H9 (cell line): Measurements from ENCODE around the gene PAM. TPM values are rescaled to one million over a fixed set of nuclear protein-coding genes. Genes with fewer than 3 reads are reported as not detected.

Experiments used
- DNase-seq: peaks from one replicate; pipeline ENCODE4 v3.0.0-alpha.2; 2017
- H2AFZ ChIP-seq: one replicate; pipeline ENCODE4 v1.6.1; 2013; ENCODE audit warnings: mild to moderate bottlenecking, low read length, control low read depth, moderate library complexity
- H2AK5ac ChIP-seq: 2 replicates; pipeline ENCODE4 v1.6.1; 2013; ENCODE audit warnings: low read length, control low read depth, mixed read lengths; ENCODE audit not compliant: insufficient read length
- H2BK120ac ChIP-seq: one replicate; pipeline ENCODE4 v1.6.1; 2013; ENCODE audit warnings: low read depth, mild to moderate bottlenecking, low read length, control low read depth, inconsistent platforms; ENCODE audit not compliant: poor library complexity, severe bottlenecking
- H2BK12ac ChIP-seq: 2 replicates; pipeline ENCODE4 v1.6.1; 2013; ENCODE audit warnings: low read length, control low read depth, mixed read lengths, low read depth; ENCODE audit not compliant: insufficient read length
- H2BK15ac ChIP-seq: 2 replicates; pipeline ENCODE4 v1.6.1; 2013; ENCODE audit warnings: low read depth, low read length, control low read depth
- H2BK20ac ChIP-seq: one replicate; pipeline ENCODE4 v1.6.1; 2013; ENCODE audit warnings: low read depth, mild to moderate bottlenecking, low read length, control low read depth, inconsistent platforms; ENCODE audit not compliant: poor library complexity, severe bottlenecking
- H2BK5ac ChIP-seq: 2 replicates; pipeline ENCODE4 v1.6.1; 2013; ENCODE audit warnings: low read length, control low read depth, mixed read lengths; ENCODE audit not compliant: insufficient read length
- H3K14ac ChIP-seq: 2 replicates; pipeline ENCODE4 v1.6.1; 2013; ENCODE audit warnings: low read length, control low read depth; ENCODE audit not compliant: insufficient read depth
- H3K18ac ChIP-seq: 2 replicates; pipeline ENCODE4 v1.6.1; 2013; ENCODE audit warnings: low read depth, mild to moderate bottlenecking, mixed read lengths, low read length, control low read depth; ENCODE audit not compliant: insufficient read length
- H3K23ac ChIP-seq: 2 replicates; pipeline ENCODE4 v1.6.1; 2013; ENCODE audit warnings: low read length, control low read depth, mixed read lengths, low read depth; ENCODE audit not compliant: insufficient read length
- H3K23me2 ChIP-seq: 2 replicates; pipeline ENCODE4 v1.6.1; 2013; ENCODE audit warnings: low read depth, mild to moderate bottlenecking, mixed read lengths, low read length, control low read depth; ENCODE audit not compliant: insufficient read length, poor library complexity, severe bottlenecking
- H3K27ac ChIP-seq: 2 replicates; pipeline ENCODE4 v1.5.1; 2013; ENCODE audit warnings: low read length, control low read depth, mixed read lengths, low read depth; ENCODE audit not compliant: insufficient read length
- H3K27me3 ChIP-seq: 2 replicates; pipeline ENCODE4 v1.6.1; 2013; ENCODE audit warnings: low read length, control low read depth, inconsistent platforms; ENCODE audit not compliant: insufficient read depth
- H3K4ac ChIP-seq: 2 replicates; pipeline ENCODE4 v1.6.1; 2013; ENCODE audit warnings: low read depth, mild to moderate bottlenecking, control low read depth, inconsistent platforms, low read length, moderate library complexity
- H3K4me1 ChIP-seq: 2 replicates; pipeline ENCODE4 v1.6.1; 2013; ENCODE audit warnings: low read length, control low read depth, inconsistent platforms; ENCODE audit not compliant: insufficient read depth
- H3K4me2 ChIP-seq: 2 replicates; pipeline ENCODE4 v1.6.1; 2013; ENCODE audit warnings: low read length, control low read depth, mixed read lengths; ENCODE audit not compliant: insufficient read length, insufficient read depth
- H3K56ac ChIP-seq: 2 replicates; pipeline ENCODE4 v1.6.1; 2013; ENCODE audit warnings: low read depth, mild to moderate bottlenecking, mixed read lengths, low read length, control low read depth; ENCODE audit not compliant: insufficient read length
- H3K79me1 ChIP-seq: 2 replicates; pipeline ENCODE4 v1.6.1; 2013; ENCODE audit warnings: low read depth, mild to moderate bottlenecking, moderate library complexity, low read length, control low read depth, inconsistent platforms; ENCODE audit not compliant: insufficient read depth, poor library complexity, severe bottlenecking
- H3K79me2 ChIP-seq: 2 replicates; pipeline ENCODE4 v1.6.1; 2013; ENCODE audit warnings: low read length, control low read depth, inconsistent platforms; ENCODE audit not compliant: insufficient read depth
- H3K9ac ChIP-seq: 2 replicates; pipeline ENCODE4 v1.6.1; 2013; ENCODE audit warnings: low read length, control low read depth, mixed read lengths; ENCODE audit not compliant: insufficient read length; ENCODE audit errors: extremely low read depth
- H3K9me3 ChIP-seq: one replicate; pipeline ENCODE4 v1.6.1; 2013; ENCODE audit warnings: low read depth, low read length, inconsistent platforms; ENCODE audit not compliant: control insufficient read depth
- H3T11ph ChIP-seq: one replicate; pipeline ENCODE4 v1.6.1; 2013; ENCODE audit warnings: mild to moderate bottlenecking, low read length, control low read depth, inconsistent platforms
- H4K20me1 ChIP-seq: one replicate; pipeline ENCODE4 v1.6.1; 2013; ENCODE audit not compliant: control insufficient read depth, insufficient read length, insufficient read depth
- H4K5ac ChIP-seq: 2 replicates; pipeline ENCODE4 v1.6.1; 2013; ENCODE audit warnings: low read depth, mild to moderate bottlenecking, mixed read lengths, low read length, control low read depth; ENCODE audit not compliant: insufficient read length
- H4K8ac ChIP-seq: replicated peaks from 2 replicates; pipeline ENCODE4 v1.6.1; 2013; ENCODE audit warnings: low read length, control low read depth, mixed read lengths, low read depth; ENCODE audit not compliant: insufficient read length
- H4K91ac ChIP-seq: 2 replicates; pipeline ENCODE4 v1.6.1; 2013; ENCODE audit warnings: low read depth, mild to moderate bottlenecking, moderate library complexity, mixed read lengths, low read length, control low read depth; ENCODE audit not compliant: insufficient read length
- H3K27ac Mint-ChIP-seq, 3 experiments: 2 replicates in 2 of 3; 3 replicates in 1 of 3; pipeline ENCODE4 v1.8.0; 2020 to 2021; ENCODE audit warnings: mixed read lengths in 3 of 3, mild to moderate bottlenecking in 1 of 3, moderate library complexity in 1 of 3
- H3K27me3 Mint-ChIP-seq: 2 replicates; pipeline ENCODE4 v1.8.0; 2021; ENCODE audit warnings: low read depth, mild to moderate bottlenecking, moderate library complexity, mixed read lengths
- H3K36me3 Mint-ChIP-seq, 3 experiments: 2 replicates in 2 of 3; 3 replicates in 1 of 3; pipeline ENCODE4 v1.8.0; 2020 to 2021; ENCODE audit warnings: low read depth in 3 of 3, mixed read lengths in 3 of 3; ENCODE audit not compliant: insufficient read depth in 1 of 3
- H3K4me1 Mint-ChIP-seq, 2 experiments: 2 replicates each; pipeline ENCODE4 v1.8.0; 2020; ENCODE audit warnings: mixed read lengths in 2 of 2
- H3K4me3 Mint-ChIP-seq, 2 experiments: 2 replicates in 1 of 2; 3 replicates in 1 of 2; pipeline ENCODE4 v1.8.0; 2020 to 2021; ENCODE audit warnings: mild to moderate bottlenecking in 2 of 2, mixed read lengths in 2 of 2, moderate library complexity in 1 of 2
- H3K9me3 Mint-ChIP-seq, 2 experiments: 2 replicates in 1 of 2; 3 replicates in 1 of 2; pipeline ENCODE4 v1.8.0; 2020; ENCODE audit warnings: mild to moderate bottlenecking in 2 of 2, mixed read lengths in 2 of 2, moderate library complexity in 1 of 2
- WGBS: extraction: QIAGEN DNeasy Blood & Tissue Kit; methylation state at CpG from one replicate; pipeline ENCODE4 v1.1.7; 2013; ENCODE audit warnings: missing lambda C conversion rate, low lambda C conversion rate, mixed read lengths; ENCODE audit not compliant: insufficient read length; ENCODE audit errors: extremely low coverage; 5-methylcytosine and 5-hydroxymethylcytosine counted together
- total RNA-seq: library from RNA; stranded (reverse); gene quantifications from 2 replicates; pipeline ENCODE4 v1.2.1, GENCODE V29; 2021
- TF ChIP-seq, protein P1 (sequence below): fragments of 200-600 bp; sonication (generic); conservative IDR thresholded peaks from 3 replicates; pipeline ENCODE4 v1.8.0; 2021; ENCODE audit warnings: antibody characterized with exemption, mild to moderate bottlenecking

PAM gene
- total RNA-seq, 1 experiment from 2014 or later: 31.5 TPM

DNA sequence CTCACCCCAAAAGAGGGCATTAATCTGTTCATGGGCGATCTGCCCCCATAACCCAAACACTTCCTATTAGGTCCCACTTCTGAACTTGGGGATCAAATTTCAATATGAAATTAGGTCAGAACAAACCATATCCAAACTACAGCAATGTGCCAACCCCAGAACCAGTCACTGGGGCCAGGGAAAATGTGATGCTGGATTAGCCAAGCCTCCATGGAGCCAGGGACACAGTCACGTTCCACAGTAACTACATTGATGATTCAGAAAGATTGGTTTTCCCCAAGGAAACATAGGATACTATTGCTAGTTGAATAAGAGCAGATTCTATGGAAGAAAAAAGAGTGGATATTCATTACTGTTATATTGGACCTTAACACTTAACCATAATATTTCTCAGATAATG is 280.6 kb downstream of the PAM start:
- Histone ChIP-seq H3K4ac (no peak overlapping the region), H2BK120ac (no peak overlapping the region), H3K4me2 (no peak overlapping the region), H4K5ac (no peak overlapping the region), H4K8ac (no peak overlapping the region), H3K23me2 (no peaks in the 10 kb centered on the region), H3K56ac (no peak overlapping the region), H3K14ac (no peak overlapping the region), H3K9ac (no peak overlapping the region), H3K23ac (no peak overlapping the region), H4K20me1 (no peaks in the 10 kb centered on the region), H2BK12ac (no peak overlapping the region), H4K91ac (no peak overlapping the region), H3K4me1 (no peaks in the 10 kb centered on the region), H3K18ac (no peak overlapping the region), H3K27me3 (no peaks in the 10 kb centered on the region), H2AFZ (no peak overlapping the region), H2BK5ac (no peak overlapping the region), H2AK5ac (no peak overlapping the region), H3T11ph (no peak overlapping the region), H2BK15ac (no peak overlapping the region), H3K9me3 (peaks cover 13% of the 10 kb centered on the region), H3K27ac (no peak overlapping the region), H3K79me1 (no peaks in the 10 kb centered on the region), H2BK20ac (no peak overlapping the region), H3K79me2 (no peaks in the 10 kb centered on the region)
- Mint-ChIP-seq H3K27me3 (no peaks in the 10 kb centered on the region), H3K4me1 (no peaks in the 10 kb centered on the region), H3K36me3 (peaks cover 5 to 22% (median 5%) of the 10 kb centered on the region in 3 experiments; a peak in 6 of 7 replicates), H3K4me3 (no peak overlapping the region), H3K9me3 (peaks cover 2 to 7% of the 10 kb centered on the region in 2 experiments; a peak in 3 of 5 replicates), H3K27ac (no peak overlapping the region)
- no CpG with 5 or more reads among the region's 2 CpGs for WGBS
- TF ChIP-seq, protein P1, sequence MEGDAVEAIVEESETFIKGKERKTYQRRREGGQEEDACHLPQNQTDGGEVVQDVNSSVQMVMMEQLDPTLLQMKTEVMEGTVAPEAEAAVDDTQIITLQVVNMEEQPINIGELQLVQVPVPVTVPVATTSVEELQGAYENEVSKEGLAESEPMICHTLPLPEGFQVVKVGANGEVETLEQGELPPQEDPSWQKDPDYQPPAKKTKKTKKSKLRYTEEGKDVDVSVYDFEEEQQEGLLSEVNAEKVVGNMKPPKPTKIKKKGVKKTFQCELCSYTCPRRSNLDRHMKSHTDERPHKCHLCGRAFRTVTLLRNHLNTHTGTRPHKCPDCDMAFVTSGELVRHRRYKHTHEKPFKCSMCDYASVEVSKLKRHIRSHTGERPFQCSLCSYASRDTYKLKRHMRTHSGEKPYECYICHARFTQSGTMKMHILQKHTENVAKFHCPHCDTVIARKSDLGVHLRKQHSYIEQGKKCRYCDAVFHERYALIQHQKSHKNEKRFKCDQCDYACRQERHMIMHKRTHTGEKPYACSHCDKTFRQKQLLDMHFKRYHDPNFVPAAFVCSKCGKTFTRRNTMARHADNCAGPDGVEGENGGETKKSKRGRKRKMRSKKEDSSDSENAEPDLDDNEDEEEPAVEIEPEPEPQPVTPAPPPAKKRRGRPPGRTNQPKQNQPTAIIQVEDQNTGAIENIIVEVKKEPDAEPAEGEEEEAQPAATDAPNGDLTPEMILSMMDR: no peak
- no peak for DNase-seq
